GM19455 (cell line): ENCODE measurements around the gene CD226.

Source experiments
- ATAC-seq: cut with Tn5 transposase; IDR thresholded peaks from one replicate; pipeline ENCODE4 v1.9.1; 2021; ENCODE audit not compliant: unreplicated experiment

The CD226 gene

DNA sequence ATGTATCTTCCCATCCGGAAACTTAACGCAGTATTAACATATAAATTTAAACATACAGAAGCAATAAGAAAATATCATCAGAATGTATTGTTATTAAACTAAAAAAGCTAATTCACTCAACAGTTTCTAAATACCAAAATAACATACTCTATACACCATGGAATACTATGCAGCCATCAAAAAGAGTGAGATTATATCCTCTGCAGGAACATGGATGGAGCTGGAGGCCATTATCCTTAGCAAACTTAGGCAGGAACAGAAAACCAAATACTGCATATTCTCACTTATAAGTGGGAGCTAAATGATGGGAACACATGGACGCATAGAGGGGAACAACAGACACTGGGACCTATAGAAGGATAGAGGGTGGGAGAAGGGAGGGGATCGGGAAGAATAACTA lies 127.1 kb downstream of the CD226 start:
- no peak for ATAC-seq

DNA sequence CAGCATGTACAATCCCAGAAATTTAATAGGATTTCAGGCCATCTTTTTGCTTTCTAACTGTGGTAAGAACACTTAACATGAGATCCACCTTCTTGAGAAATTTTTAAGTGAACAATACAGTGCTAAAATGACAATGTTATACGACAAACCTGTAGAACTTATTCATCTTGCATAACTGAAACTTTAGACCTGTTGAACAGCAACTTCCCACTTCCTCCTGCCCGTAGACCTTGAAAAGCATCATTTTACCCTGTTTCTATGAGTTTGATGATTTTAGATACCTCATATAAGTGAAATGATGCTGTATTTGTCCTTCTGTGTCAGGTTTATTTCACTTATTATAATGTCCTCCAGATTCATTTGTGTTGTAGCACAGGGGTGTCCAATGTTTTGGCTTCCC lies 128.2 kb downstream of the CD226 start:
- ATAC-seq: no peak

DNA sequence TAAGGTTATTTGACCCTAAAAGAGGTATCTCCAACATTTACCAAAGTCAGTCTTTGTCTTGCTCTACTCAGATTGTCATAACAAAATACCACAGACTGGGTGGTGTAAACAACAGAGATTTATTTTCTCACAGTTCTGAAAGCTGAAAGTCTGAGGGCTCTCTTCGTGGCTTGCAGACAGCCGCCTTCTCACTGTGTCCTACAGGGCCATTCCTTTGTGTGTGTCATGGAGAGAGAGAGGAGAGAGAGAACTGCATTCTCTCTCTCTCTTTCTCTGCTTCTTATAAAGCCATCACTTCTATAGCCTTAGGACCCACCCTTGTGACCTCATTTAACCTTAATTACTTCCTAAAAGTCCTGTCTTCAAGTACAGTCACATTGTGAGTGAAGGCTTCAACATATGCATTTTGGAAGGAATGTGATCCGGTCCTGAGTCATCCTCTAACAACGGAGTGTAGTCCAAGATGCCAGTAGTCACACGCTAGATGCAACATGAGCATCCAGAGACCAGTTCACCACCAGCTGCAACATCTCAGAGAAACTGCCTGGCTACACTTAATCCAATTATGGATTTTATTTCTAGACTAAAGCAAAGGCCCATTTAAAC lies 130.2 kb downstream of the CD226 start:
- ATAC-seq: no peak

DNA sequence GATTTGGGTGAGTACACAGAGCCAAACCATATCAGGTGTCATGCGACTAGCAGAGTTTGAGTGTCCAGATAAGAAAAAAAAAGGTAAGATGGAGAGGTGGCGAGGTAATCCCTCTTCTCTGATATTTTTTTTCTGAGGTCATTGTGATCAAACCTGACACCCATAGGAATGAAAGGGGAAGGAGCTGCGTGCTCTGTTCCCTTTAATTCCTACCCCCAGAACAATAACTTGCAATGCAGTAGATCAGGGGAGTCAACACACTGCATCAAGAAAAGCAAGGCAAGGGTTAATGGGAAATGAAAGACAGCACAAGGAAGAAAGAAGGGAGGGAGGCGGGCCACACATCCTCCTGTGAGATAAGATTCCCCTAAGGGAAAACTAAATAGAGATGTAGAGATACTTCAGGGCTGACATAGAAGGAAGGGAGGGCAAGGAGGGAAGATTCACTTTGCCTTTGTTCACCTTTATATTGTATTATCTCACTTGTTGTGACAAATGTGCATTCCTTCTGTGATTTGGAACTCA lies 132.8 kb downstream of the CD226 start:
- ATAC-seq: no peak

DNA sequence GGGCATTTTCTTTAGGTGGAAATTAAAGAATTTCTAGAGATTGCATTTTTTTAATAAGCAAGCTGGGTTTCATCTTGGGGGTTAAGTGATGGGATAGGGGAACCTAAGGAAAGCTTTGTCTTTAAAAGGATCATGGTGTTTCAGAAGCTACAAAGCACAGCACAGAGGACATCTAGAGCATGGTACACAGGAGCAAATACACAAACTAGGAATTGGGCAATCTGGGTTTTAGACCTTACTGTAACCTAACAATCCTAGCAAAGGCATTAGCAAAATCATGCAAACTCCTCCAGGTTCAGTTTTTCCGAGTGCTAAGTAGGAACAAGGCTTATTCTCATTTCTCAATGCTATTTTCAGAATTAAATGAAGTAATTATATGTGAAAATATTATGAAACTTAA lies 134.1 kb downstream of the CD226 start:
- ATAC-seq: no peak

DNA sequence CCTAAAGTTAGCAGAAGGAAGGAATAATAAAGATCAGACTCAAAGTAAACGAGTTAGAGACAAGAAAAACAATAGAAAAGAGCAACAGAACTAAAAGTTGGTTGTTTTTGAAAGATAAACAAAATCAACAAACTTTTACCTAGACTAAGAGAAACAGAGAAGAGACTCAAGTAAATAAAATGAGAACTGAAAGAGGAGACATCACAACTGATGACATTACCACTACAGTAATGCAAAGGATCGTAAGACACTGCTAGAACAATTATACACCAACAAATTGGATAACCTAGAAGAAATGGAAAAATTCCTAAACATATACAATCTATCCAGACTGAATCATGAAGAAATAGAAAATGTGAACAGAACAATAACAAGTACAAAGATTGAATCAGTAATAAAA lies 139.3 kb downstream of the CD226 start:
- ATAC-seq: no peak

DNA sequence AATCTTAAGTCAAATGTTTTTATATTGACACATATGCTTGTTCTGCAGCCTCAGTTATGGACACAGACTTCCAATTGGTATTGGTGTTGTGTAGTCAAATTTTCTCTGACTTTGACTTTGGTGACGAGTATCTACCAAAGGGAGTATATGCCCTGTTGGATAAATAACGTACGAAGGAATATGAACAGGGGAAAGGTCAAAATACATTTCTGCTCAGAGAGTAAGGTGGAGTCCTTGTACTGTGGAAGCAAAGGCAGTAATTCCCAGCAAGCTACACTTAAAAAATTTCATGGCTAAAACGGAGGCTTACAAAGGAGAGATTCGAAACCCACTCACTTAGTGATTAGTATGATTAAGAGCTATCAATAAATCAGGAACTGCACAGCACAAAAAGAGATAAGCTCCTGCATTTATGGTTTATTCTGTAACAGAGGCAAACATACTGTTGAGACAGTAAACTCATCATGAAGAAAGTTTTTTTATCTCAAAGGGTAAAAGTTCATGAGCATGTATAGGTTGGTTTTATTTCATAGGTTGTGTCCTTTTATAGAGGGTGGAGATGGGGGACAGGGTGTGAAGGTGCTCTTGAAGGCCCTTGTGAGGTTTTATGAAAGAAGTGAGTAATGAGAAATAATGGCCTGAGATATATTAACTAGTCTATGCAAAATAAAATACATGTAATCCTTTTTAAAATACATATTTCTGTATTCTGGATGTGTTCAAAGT lies 142.7 kb downstream of the CD226 start:
- ATAC-seq: no peak
